Activated CD8-positive, alpha-beta T cell treated with anti-CD3 and anti-CD28 coated beads for 36 hours (primary cell): ENCODE results near the gene TOM1L1. TPM values are rescaled to one million over a fixed set of nuclear protein-coding genes. Genes with fewer than 3 reads are reported as not detected.

Experiments
- ATAC-seq: fragments of 200-7000 bp; cut with Tn5 transposase; one replicate; pipeline ENCODE4 v1.10.0; 2021; ENCODE audit warnings: mild to moderate bottlenecking, moderate library complexity
- CTCF ChIA-PET: fragments of 350-600 bp; sonication (Branson Sonifier 250); formaldehyde crosslinking; loops from one replicate; lab custom pipeline; 2021; ENCODE audit warnings: antibody characterized with exemption; lab: Charles Lee
- POLR2A ChIA-PET: fragments of 350-600 bp; sonication (Branson Sonifier 250); formaldehyde crosslinking; loops from one replicate; lab custom pipeline; 2021; ENCODE audit warnings: antibody characterized with exemption; lab: Charles Lee
- DNase-seq: peaks from one replicate; pipeline ENCODE4 v3.0.0-alpha.2; 2020
- H3K27ac Mint-ChIP-seq: one replicate; pipeline ENCODE4 v1.8.0; 2021; ENCODE audit warnings: mild to moderate bottlenecking, mixed read lengths
- H3K27me3 Mint-ChIP-seq: one replicate; pipeline ENCODE4 v1.8.0; 2021; ENCODE audit warnings: mixed read lengths
- H3K36me3 Mint-ChIP-seq: one replicate; pipeline ENCODE4 v1.8.0; 2021; ENCODE audit warnings: low read depth, mixed read lengths
- H3K4me1 Mint-ChIP-seq: one replicate; pipeline ENCODE4 v1.8.0; 2021; ENCODE audit warnings: low read depth, mixed read lengths
- H3K4me3 Mint-ChIP-seq: one replicate; pipeline ENCODE4 v1.8.0; 2021; ENCODE audit warnings: mild to moderate bottlenecking, moderate library complexity, mixed read lengths
- H3K9me3 Mint-ChIP-seq: one replicate; pipeline ENCODE4 v1.8.0; 2021; ENCODE audit warnings: mixed read lengths
- intact Hi-C: fragments of 100-400 bp; cut with micrococcal nuclease; formaldehyde crosslinking; loops from one replicate; pipeline ENCODE4 v1.10.0; 2022
- total RNA-seq, 2 experiments: library from RNA; stranded (reverse); gene quantifications; one replicate each; pipeline ENCODE4 v1.2.3, GENCODE V29; 2021
- TF ChIP-seq, protein P1 (sequence below): fragments of 200-600 bp; IDR thresholded peaks from one replicate; pipeline ENCODE4 v1.8.0; 2022; ENCODE audit warnings: antibody characterized with exemption, mild to moderate bottlenecking

TOM1L1 gene
- total RNA-seq, 2 experiments from 2014 or later: not detected

- CTCF ChIA-PET: no interaction called here
- TF ChIP-seq, protein P1, sequence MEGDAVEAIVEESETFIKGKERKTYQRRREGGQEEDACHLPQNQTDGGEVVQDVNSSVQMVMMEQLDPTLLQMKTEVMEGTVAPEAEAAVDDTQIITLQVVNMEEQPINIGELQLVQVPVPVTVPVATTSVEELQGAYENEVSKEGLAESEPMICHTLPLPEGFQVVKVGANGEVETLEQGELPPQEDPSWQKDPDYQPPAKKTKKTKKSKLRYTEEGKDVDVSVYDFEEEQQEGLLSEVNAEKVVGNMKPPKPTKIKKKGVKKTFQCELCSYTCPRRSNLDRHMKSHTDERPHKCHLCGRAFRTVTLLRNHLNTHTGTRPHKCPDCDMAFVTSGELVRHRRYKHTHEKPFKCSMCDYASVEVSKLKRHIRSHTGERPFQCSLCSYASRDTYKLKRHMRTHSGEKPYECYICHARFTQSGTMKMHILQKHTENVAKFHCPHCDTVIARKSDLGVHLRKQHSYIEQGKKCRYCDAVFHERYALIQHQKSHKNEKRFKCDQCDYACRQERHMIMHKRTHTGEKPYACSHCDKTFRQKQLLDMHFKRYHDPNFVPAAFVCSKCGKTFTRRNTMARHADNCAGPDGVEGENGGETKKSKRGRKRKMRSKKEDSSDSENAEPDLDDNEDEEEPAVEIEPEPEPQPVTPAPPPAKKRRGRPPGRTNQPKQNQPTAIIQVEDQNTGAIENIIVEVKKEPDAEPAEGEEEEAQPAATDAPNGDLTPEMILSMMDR: no peak
- Mint-ChIP-seq H3K27ac (no peak overlapping the region), H3K4me1 (no peaks in the 10 kb centered on the region), H3K9me3 (peaks cover 7% of the 10 kb centered on the region), H3K27me3 (no peaks in the 10 kb centered on the region), H3K4me3 (no peak overlapping the region), H3K36me3 (no peaks in the 10 kb centered on the region)
- ATAC-seq (no peak), DNase-seq (no peak)
- intact Hi-C loops: no loop called here
- POLR2A ChIA-PET: no interaction called here
Observed at GRCh38 chr17:54916721-54917120, 16.1 kb downstream of the TOM1L1 start.

DNA sequence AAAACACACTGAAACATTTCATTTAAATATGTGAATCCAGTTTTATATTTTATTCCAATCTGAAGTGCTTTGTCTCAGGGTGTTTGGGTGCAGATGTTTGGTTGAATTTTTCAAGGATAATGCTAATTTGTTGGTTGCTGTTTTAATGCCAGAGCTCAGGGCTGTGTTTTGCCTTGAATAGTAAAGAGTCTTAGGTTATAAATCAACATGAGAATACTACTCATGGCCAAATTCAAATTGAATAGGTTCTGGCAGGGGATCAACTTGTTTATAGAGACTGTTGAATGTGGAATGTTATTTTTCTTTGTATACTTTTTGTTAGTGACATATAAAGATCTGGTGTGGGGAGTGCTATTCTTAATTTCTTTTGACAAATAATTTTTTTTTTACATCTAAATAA, 18.8 kb downstream of the TOM1L1 start:
- ATAC-seq (no peak), DNase-seq (no peak)
- TF ChIP-seq, protein P1: no peak
- no peaks in the 10 kb centered on the region for H3K36me3 Mint-ChIP-seq
- peaks cover 4% of the 10 kb centered on the region for H3K27me3 Mint-ChIP-seq
- intact Hi-C loops: no loop called here
- peaks cover 7% of the 10 kb centered on the region for H3K9me3 Mint-ChIP-seq
- no peaks in the 10 kb centered on the region for H3K4me1 Mint-ChIP-seq
- no peak overlapping the region for H3K4me3 Mint-ChIP-seq
- ChIA-PET CTCF (no interaction called here), POLR2A (no interaction called here)
- no peak overlapping the region for H3K27ac Mint-ChIP-seq

DNA sequence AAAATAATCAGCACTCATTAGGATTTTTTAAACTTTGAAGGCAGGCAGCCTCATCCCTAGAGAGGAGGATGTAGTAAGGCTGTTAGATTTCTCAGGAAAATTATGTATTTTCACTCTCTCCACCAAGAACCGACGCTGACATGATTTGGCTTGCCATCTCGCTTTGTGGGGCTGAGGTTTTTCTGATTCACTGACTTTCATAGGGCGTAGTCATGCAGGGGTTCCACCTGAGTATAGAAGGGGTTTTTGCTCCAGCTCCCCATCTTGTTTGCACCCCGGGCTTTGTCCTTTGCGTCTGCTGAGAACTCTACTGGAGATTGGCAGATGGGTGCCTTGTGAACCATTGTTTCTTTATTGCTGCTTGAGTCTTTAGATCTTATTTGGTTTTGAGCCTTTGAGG, 20.2 kb downstream of the TOM1L1 start:
- ATAC-seq: no peak

GRCh38 chr17:54924405-54924804, 23.8 kb downstream of the TOM1L1 start:
- intact Hi-C loops: no loop called here
- no peak overlapping the region for H3K27ac Mint-ChIP-seq
- no peaks in the 10 kb centered on the region for H3K4me1 Mint-ChIP-seq
- H3K9me3 Mint-ChIP-seq: no peaks in the 10 kb centered on the region
- ATAC-seq (no peak), DNase-seq (no peak)
- no peak overlapping the region for H3K4me3 Mint-ChIP-seq
- ChIA-PET CTCF (no interaction called here), POLR2A (no interaction called here)
- peaks cover 9% of the 10 kb centered on the region for H3K27me3 Mint-ChIP-seq
- TF ChIP-seq, protein P1: no peak
- H3K36me3 Mint-ChIP-seq: no peaks in the 10 kb centered on the region

More for the DNA sequence above, 20.2 kb downstream of the TOM1L1 start:
- H3K36me3 Mint-ChIP-seq: no peaks in the 10 kb centered on the region
- H3K27ac Mint-ChIP-seq: no peak overlapping the region
- no peak for DNase-seq
- H3K4me3 Mint-ChIP-seq: no peak overlapping the region
- H3K9me3 Mint-ChIP-seq: peaks cover 7% of the 10 kb centered on the region
- H3K27me3 Mint-ChIP-seq: peaks cover 4% of the 10 kb centered on the region
- TF ChIP-seq, protein P1: no peak
- ChIA-PET CTCF (no interaction called here), POLR2A (no interaction called here)
- intact Hi-C loops: no loop called here
- H3K4me1 Mint-ChIP-seq: no peaks in the 10 kb centered on the region

DNA sequence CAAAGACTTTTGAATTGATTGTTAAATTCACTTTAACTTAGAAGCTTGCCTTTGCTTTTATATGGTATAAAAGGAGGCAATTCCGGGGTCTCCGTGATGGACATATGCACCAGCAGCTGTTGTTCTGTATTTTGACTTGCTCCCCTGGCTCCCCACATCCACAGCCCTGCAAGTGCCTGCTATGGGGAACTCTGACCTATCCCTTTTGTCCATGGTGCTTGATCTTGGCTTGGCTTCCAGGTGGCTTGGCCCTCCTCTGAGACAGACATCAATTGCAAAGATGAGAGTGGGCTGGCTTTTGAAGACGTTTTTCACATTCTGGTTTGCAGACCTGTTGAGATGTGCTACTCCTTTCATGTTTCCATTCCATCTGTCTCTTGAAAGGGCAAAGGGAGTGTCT, 26.9 kb downstream of the TOM1L1 start:
- H3K4me3 Mint-ChIP-seq: no peak overlapping the region

More for the DNA sequence above, 26.9 kb downstream of the TOM1L1 start:
- no peaks in the 10 kb centered on the region for H3K36me3 Mint-ChIP-seq
- CTCF ChIA-PET: no interaction called here
- POLR2A ChIA-PET: no interaction called here
- TF ChIP-seq, protein P1: no peak
- H3K4me1 Mint-ChIP-seq: no peaks in the 10 kb centered on the region
- intact Hi-C loops: no loop called here
- H3K27ac Mint-ChIP-seq: no peak overlapping the region
- H3K27me3 Mint-ChIP-seq: peaks cover 14% of the 10 kb centered on the region
- DNase-seq: no peak
- no peak for ATAC-seq
- H3K9me3 Mint-ChIP-seq: no peaks in the 10 kb centered on the region
